Stomach (tissue), 4 donors: Measurements from ENCODE around the gene GNA15.

Experiments
- CTCF ChIP-seq, 7 experiments: fragments of 450-650 bp in 4 of 7; fragments of 200-600 bp in 3 of 7; sonication (generic) in 3 of 7; IDR thresholded peaks; one replicate each; pipeline ENCODE4 v1.5.1; 2016 to 2019; ENCODE audit warnings: antibody characterized with exemption in 7 of 7, control low read depth in 2 of 7, mild to moderate bottlenecking in 1 of 7
- EP300 ChIP-seq: sonication (generic); formaldehyde crosslinking; IDR thresholded peaks from one replicate; pipeline ENCODE4 v1.6.1; 2017; ENCODE audit warnings: antibody characterized with exemption
- POLR2A ChIP-seq, 4 donors: fragments of 450-650 bp; IDR thresholded peaks; one replicate each; pipeline ENCODE4 v1.6.1; 2016; ENCODE audit warnings: antibody characterized with exemption in 4 of 4, control low read depth in 2 of 4, mild to moderate bottlenecking in 1 of 4, moderate library complexity in 1 of 4
- POLR2AphosphoS5 ChIP-seq, 3 donors: sonication (generic); formaldehyde crosslinking; IDR thresholded peaks; one replicate each; pipeline ENCODE4 v1.6.1; 2016; ENCODE audit warnings: antibody characterized with exemption in 3 of 3

GRCh38 chr19:3105641-3106508 is 30.0 kb upstream of the GNA15 start:
- TF ChIP-seq CTCF (IDR thresholded peaks at IDR 0.05) (no peak), POLR2A (IDR thresholded peaks at IDR 0.05) (no peak), EP300 (no peak), POLR2AphosphoS5 (IDR thresholded peaks at IDR 0.05) (no peak)
